Measurements from ENCODE around the gene C12orf54. TPM values are rescaled to one million over a fixed set of nuclear protein-coding genes. Genes with fewer than 3 reads are reported as not detected.
"Not testable (repeated sequence)": the region's sequence is repeated elsewhere in the genome, so short reads cannot be mapped to it uniquely, and the experiment has no call there.

Gene C12orf54
- total RNA-seq, 6 experiments from 2014 or later: not detected

- H3K36me3 Mint-ChIP-seq (ENCODE audit: low read depth): no peaks in the 10 kb centered on the region
- H3K4me3 Mint-ChIP-seq: no peak overlapping the region
- no peak for DNase-seq
- TF ChIP-seq CTCF (IDR thresholded peaks at IDR 0.05): no peak
- no peak overlapping the region for H3K27ac Mint-ChIP-seq
- no peaks in the 10 kb centered on the region for H3K9me3 Mint-ChIP-seq
- no peaks in the 10 kb centered on the region for H3K4me1 Mint-ChIP-seq (ENCODE audit: low read depth)
- H3K27me3 Mint-ChIP-seq (ENCODE audit: insufficient read depth): peaks cover 14% of the 10 kb centered on the region
Observed at GRCh38 chr12:48447755-48448154, 34.5 kb upstream of the C12orf54 start.

- TF ChIP-seq CTCF (IDR thresholded peaks at IDR 0.05): no peak
- peaks cover 5% of the 10 kb centered on the region for H3K27me3 Mint-ChIP-seq (ENCODE audit: insufficient read depth)
- H3K36me3 Mint-ChIP-seq (ENCODE audit: low read depth): no peaks in the 10 kb centered on the region
- H3K9me3 Mint-ChIP-seq: no peaks in the 10 kb centered on the region
- no peak overlapping the region for H3K27ac Mint-ChIP-seq
- no peak overlapping the region for H3K4me3 Mint-ChIP-seq
- H3K4me1 Mint-ChIP-seq (ENCODE audit: low read depth): no peaks in the 10 kb centered on the region
- no peak for DNase-seq
Observed at GRCh38 chr12:48451372-48451771, 30.9 kb upstream of the C12orf54 start.

- not testable (repeated sequence) for H3K36me3 Mint-ChIP-seq (ENCODE audit: low read depth); H3K4me1 Mint-ChIP-seq (ENCODE audit: low read depth); H3K27ac Mint-ChIP-seq; H3K27me3 Mint-ChIP-seq (ENCODE audit: insufficient read depth); DNase-seq; H3K9me3 Mint-ChIP-seq; H3K4me3 Mint-ChIP-seq
Observed at GRCh38 chr12:48452961-48453360, 29.3 kb upstream of the C12orf54 start.

GRCh38 chr12:48454667-48455066 lies 27.6 kb upstream of the C12orf54 start:
- Mint-ChIP-seq H3K4me1 (ENCODE audit: low read depth) (no peaks in the 10 kb centered on the region), H3K4me3 (no peak overlapping the region), H3K9me3 (no peaks in the 10 kb centered on the region), H3K36me3 (ENCODE audit: low read depth) (no peaks in the 10 kb centered on the region), H3K27me3 (ENCODE audit: insufficient read depth) (peaks cover 11% of the 10 kb centered on the region), H3K27ac (no peak overlapping the region)
- TF ChIP-seq CTCF (IDR thresholded peaks at IDR 0.05): peak; percentile 73
- peak; percentile 47 for DNase-seq

- TF ChIP-seq CTCF (IDR thresholded peaks at IDR 0.05): no peak
- DNase-seq: no peak
- H3K4me3 Mint-ChIP-seq: no peak overlapping the region
- H3K27ac Mint-ChIP-seq: no peak overlapping the region
- H3K9me3 Mint-ChIP-seq: no peaks in the 10 kb centered on the region
- H3K36me3 Mint-ChIP-seq (ENCODE audit: low read depth): no peaks in the 10 kb centered on the region
- peaks cover 11% of the 10 kb centered on the region for H3K27me3 Mint-ChIP-seq (ENCODE audit: insufficient read depth)
- no peaks in the 10 kb centered on the region for H3K4me1 Mint-ChIP-seq (ENCODE audit: low read depth)
Observed at GRCh38 chr12:48455116-48455515, 27.2 kb upstream of the C12orf54 start.

- H3K27me3 Mint-ChIP-seq (ENCODE audit: insufficient read depth): peaks cover 11% of the 10 kb centered on the region; the same call in 1 of the 2 replicates
- DNase-seq: no peak
- H3K4me1 Mint-ChIP-seq (ENCODE audit: low read depth): no peaks in the 10 kb centered on the region
- TF ChIP-seq CTCF (IDR thresholded peaks at IDR 0.05): no peak
- no peak overlapping the region for H3K27ac Mint-ChIP-seq
- no peak overlapping the region for H3K4me3 Mint-ChIP-seq
- H3K9me3 Mint-ChIP-seq: no peaks in the 10 kb centered on the region
- no peaks in the 10 kb centered on the region for H3K36me3 Mint-ChIP-seq (ENCODE audit: low read depth)
Observed at GRCh38 chr12:48459259-48459658, 23.0 kb upstream of the C12orf54 start.

- H3K36me3 Mint-ChIP-seq (ENCODE audit: low read depth); H3K4me1 Mint-ChIP-seq (ENCODE audit: low read depth); H3K4me3 Mint-ChIP-seq; DNase-seq; H3K27ac Mint-ChIP-seq: not testable (repeated sequence)
- H3K9me3 Mint-ChIP-seq: peaks cover 37% of the 10 kb centered on the region
- peaks cover 11% of the 10 kb centered on the region for H3K27me3 Mint-ChIP-seq (ENCODE audit: insufficient read depth)
Observed at GRCh38 chr12:48469027-48469426, 13.3 kb upstream of the C12orf54 start.
